SK-N-SH (cell line): ENCODE measurements around the gene UBE2R2. TPM values are rescaled to one million over a fixed set of nuclear protein-coding genes. Genes with fewer than 3 reads are reported as not detected.

Experiments
- CTCF ChIA-PET: fragments of 300-600, 350-600 bp; formaldehyde crosslinking; extraction: SDS; loops from one replicate; lab custom pipeline; 2021; lab: Yijun Ruan, JAX
- POLR2A ChIA-PET: fragments of 350-600 bp; sonication (Branson Sonifier 250); formaldehyde crosslinking; extraction: SDS; loops from one replicate; lab custom pipeline; 2020; ENCODE audit warnings: antibody characterized with exemption, inconsistent platforms; lab: Yijun Ruan, JAX
- DNase-seq: peaks from one replicate; pipeline ENCODE4 v3.0.0; 2012
- H2AFZ ChIP-seq: fragments of 200-600 bp; sonication (generic); 2 replicates; pipeline ENCODE4 v1.8.1; 2016; ENCODE audit warnings: antibody characterized with exemption, mild to moderate bottlenecking, low read depth
- H3F3A ChIP-seq: fragments of 200-600 bp; sonication (generic); replicated peaks from 2 replicates; pipeline ENCODE3; 2016; ENCODE audit warnings: antibody characterized with exemption, mild to moderate bottlenecking; ENCODE audit not compliant: insufficient read depth
- H3K27ac ChIP-seq, 2 experiments: fragments of 200-500 bp in 1 of 2; fragments of 200-600 bp in 1 of 2; sonication (Bioruptor generic) in 1 of 2; sonication (generic), shearing (Covaris generic) in 1 of 2; 2 replicates each; pipeline versions ENCODE4 v1.5.1 to v1.6.1; 2014 to 2016; ENCODE audit warnings: low read depth in 2 of 2, inconsistent platforms in 1 of 2, low read length in 1 of 2, mild to moderate bottlenecking in 1 of 2, mixed read lengths in 1 of 2
- H3K27me3 ChIP-seq: fragments of 200-600 bp; sonication (generic), shearing (Covaris generic); 2 replicates; pipeline ENCODE4 v1.6.1; 2016; ENCODE audit warnings: mixed run types; ENCODE audit not compliant: insufficient read depth
- H3K36me3 ChIP-seq, 2 experiments: fragments of 200-500 bp in 1 of 2; fragments of 200-600 bp in 1 of 2; sonication (Bioruptor generic) in 1 of 2; sonication (generic) in 1 of 2; replicated peaks in 1 of 2; 2 replicates each; pipeline versions ENCODE3 to v1.5.1; 2014 to 2016; ENCODE audit warnings: low read length in 1 of 2, mild to moderate bottlenecking in 1 of 2; ENCODE audit not compliant: insufficient read depth in 2 of 2, control insufficient read depth in 1 of 2
- H3K4me1 ChIP-seq, 2 experiments: fragments of 200-500 bp in 1 of 2; fragments of 200-600 bp in 1 of 2; sonication (Bioruptor generic) in 1 of 2; sonication (generic), shearing (Covaris generic) in 1 of 2; 2 replicates each; pipeline versions ENCODE4 v1.5.1 to v1.6.1; 2014 to 2016; ENCODE audit warnings: low read depth in 1 of 2, low read length in 1 of 2, mixed run types in 1 of 2; ENCODE audit not compliant: insufficient read depth in 2 of 2, control insufficient read depth in 1 of 2
- H3K4me2 ChIP-seq: fragments of 200-600 bp; sonication (generic), shearing (Covaris generic); 2 replicates; pipeline ENCODE4 v1.6.1; 2017; ENCODE audit warnings: mixed run types
- H3K4me3 ChIP-seq, 2 experiments: fragments of 200-500 bp in 1 of 2; fragments of 200-600 bp in 1 of 2; sonication (Bioruptor generic) in 1 of 2; sonication (generic), shearing (Covaris generic) in 1 of 2; 2 replicates each; pipeline versions ENCODE4 v1.5.1 to v1.8.1; 2014 to 2016; ENCODE audit warnings: low read depth in 2 of 2, inconsistent platforms in 1 of 2, low read length in 1 of 2, mild to moderate bottlenecking in 1 of 2, mixed read lengths in 1 of 2, moderate library complexity in 1 of 2
- H3K79me2 ChIP-seq: fragments of 200-600 bp; sonication (generic); 2 replicates; pipeline ENCODE4 v1.8.1; 2017; ENCODE audit warnings: mild to moderate bottlenecking; ENCODE audit not compliant: insufficient read depth
- H3K9ac ChIP-seq: fragments of 200-600 bp; sonication (generic); 2 replicates; pipeline ENCODE4 v1.6.1; 2017; ENCODE audit warnings: mixed run types
- H3K9me2 ChIP-seq: fragments of 200-600 bp; sonication (generic); 2 replicates; pipeline ENCODE4 v1.6.1; 2017; ENCODE audit warnings: mixed run types
- H3K9me3 ChIP-seq: fragments of 200-600 bp; sonication (generic); 2 replicates; pipeline ENCODE4 v1.6.1; 2017; ENCODE audit warnings: mixed run types, mild to moderate bottlenecking, moderate library complexity
- H4K20me1 ChIP-seq: fragments of 200-600 bp; sonication (generic); 2 replicates; pipeline ENCODE4 v1.6.1; 2017; ENCODE audit warnings: mild to moderate bottlenecking, mixed run types; ENCODE audit not compliant: insufficient read depth
- EZH2phosphoT487 ChIP-seq: fragments of 200-600 bp; sonication (generic); IDR thresholded peaks from 2 replicates; pipeline ENCODE4 v1.6.1; 2017; ENCODE audit warnings: low read depth, mixed run types, mild to moderate bottlenecking, antibody characterized with exemption, moderate library complexity, borderline replicate concordance
- FOSL2 ChIP-seq: IDR thresholded peaks from 2 replicates; pipeline ENCODE4 v1.4.0; 2012; ENCODE audit warnings: low read depth, mild to moderate bottlenecking, moderate library complexity, borderline replicate concordance
- FOXM1 ChIP-seq: IDR thresholded peaks from 2 replicates; pipeline ENCODE4 v1.4.0; 2012; ENCODE audit warnings: low read depth, mild to moderate bottlenecking
- GABPA ChIP-seq: IDR thresholded peaks from 2 replicates; pipeline ENCODE4 v1.4.0; 2012; ENCODE audit warnings: low read depth, mild to moderate bottlenecking
- IRF3 ChIP-seq: fragments of 150-350 bp; IDR thresholded peaks from 2 replicates; pipeline ENCODE4 v1.6.1; 2016; ENCODE audit warnings: mild to moderate bottlenecking, low read depth, low read length
- MAX ChIP-seq: IDR thresholded peaks from 2 replicates; pipeline ENCODE4 v1.4.0; 2012; ENCODE audit warnings: low read depth
- NFIC ChIP-seq: IDR thresholded peaks from 2 replicates; pipeline ENCODE4 v1.4.0; 2012; ENCODE audit warnings: borderline replicate concordance
- POLR2AphosphoS5 ChIP-seq: IDR thresholded peaks from 2 replicates; pipeline ENCODE4 v1.6.1; 2012; ENCODE audit warnings: low read depth, low read length
- RAD21 ChIP-seq: IDR thresholded peaks from 2 replicates; pipeline ENCODE4 v1.6.1; 2012; ENCODE audit warnings: mild to moderate bottlenecking, low read length
- RXRA ChIP-seq: IDR thresholded peaks from 2 replicates; pipeline ENCODE4 v1.4.0; 2012; ENCODE audit warnings: low read depth, mild to moderate bottlenecking, borderline replicate concordance
- SMC3 ChIP-seq: IDR thresholded peaks from 2 replicates; pipeline ENCODE4 v1.6.1; 2012; ENCODE audit warnings: low read depth, low read length, improper control_type of control experiment
- ZBTB33 ChIP-seq: IDR thresholded peaks from 2 replicates; pipeline ENCODE4 v1.4.0; 2012; ENCODE audit warnings: low read depth, borderline replicate concordance
- WGBS: methylation state at CpG from one replicate; pipeline ENCODE4 v1.1.6; 2017; ENCODE audit warnings: low lambda C conversion rate; 5-methylcytosine and 5-hydroxymethylcytosine counted together
- polyA plus RNA-seq, 3 experiments: library from polyadenylated mRNA; depleted of rRNA; stranded (reverse); fragments of >200 nt; gene quantifications; 2 replicates each; pipeline ENCODE4 v1.2.3, GENCODE V29; 2012
- TF ChIP-seq, protein P1 (sequence below): IDR thresholded peaks from 2 replicates; pipeline ENCODE4; 2012
- TF ChIP-seq, protein P2 (sequence below): IDR thresholded peaks from 2 replicates; pipeline ENCODE4 v1.6.1; 2012; ENCODE audit warnings: mild to moderate bottlenecking, low read depth, low read length, moderate library complexity
- TF ChIP-seq, protein P3 (sequence below): fragments of 150-350 bp; IDR thresholded peaks from 2 replicates; pipeline ENCODE4 v1.6.1; 2017; ENCODE audit warnings: antibody characterized with exemption, low read length, low read depth, borderline replicate concordance

The UBE2R2 gene
- polyA plus RNA-seq, 1 of the 3 experiments (the other 2 are of a cell fraction): 19.7 TPM

- Histone ChIP-seq H3K4me3 (no peak overlapping the region), H4K20me1 (no peaks in the 10 kb centered on the region), H3K27me3 (no peaks in the 10 kb centered on the region), H3K36me3 (peaks cover 0 to 3% of the 10 kb centered on the region in 2 experiments), H3K4me1 (no peaks in the 10 kb centered on the region; a peak in 2 of 4 replicates), H3K27ac (no peak overlapping the region), H3K79me2 (no peaks in the 10 kb centered on the region), H3K9me2 (no peaks in the 10 kb centered on the region)
- WGBS: 56% methylated on average over 1 of the region's 2 CpGs
- no peak for DNase-seq
- CTCF ChIA-PET: interaction anchor here (0.9 to 1.2 kb wide), 4 partner anchors 16 to 73 kb away, joined by 3 to 9 read pairs (median 5); no protein-coding TSS in a partner anchor
- TF ChIP-seq IRF3: no peak
- no peak for TF ChIP-seq EZH2phosphoT487
- TF ChIP-seq FOXM1: no peak
- no peak for TF ChIP-seq RAD21
- TF ChIP-seq, protein P1, sequence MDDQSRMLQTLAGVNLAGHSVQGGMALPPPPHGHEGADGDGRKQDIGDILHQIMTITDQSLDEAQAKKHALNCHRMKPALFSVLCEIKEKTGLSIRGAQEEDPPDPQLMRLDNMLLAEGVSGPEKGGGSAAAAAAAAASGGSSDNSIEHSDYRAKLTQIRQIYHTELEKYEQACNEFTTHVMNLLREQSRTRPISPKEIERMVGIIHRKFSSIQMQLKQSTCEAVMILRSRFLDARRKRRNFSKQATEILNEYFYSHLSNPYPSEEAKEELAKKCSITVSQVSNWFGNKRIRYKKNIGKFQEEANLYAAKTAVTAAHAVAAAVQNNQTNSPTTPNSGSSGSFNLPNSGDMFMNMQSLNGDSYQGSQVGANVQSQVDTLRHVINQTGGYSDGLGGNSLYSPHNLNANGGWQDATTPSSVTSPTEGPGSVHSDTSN: no peak
- TF ChIP-seq, protein P2, sequence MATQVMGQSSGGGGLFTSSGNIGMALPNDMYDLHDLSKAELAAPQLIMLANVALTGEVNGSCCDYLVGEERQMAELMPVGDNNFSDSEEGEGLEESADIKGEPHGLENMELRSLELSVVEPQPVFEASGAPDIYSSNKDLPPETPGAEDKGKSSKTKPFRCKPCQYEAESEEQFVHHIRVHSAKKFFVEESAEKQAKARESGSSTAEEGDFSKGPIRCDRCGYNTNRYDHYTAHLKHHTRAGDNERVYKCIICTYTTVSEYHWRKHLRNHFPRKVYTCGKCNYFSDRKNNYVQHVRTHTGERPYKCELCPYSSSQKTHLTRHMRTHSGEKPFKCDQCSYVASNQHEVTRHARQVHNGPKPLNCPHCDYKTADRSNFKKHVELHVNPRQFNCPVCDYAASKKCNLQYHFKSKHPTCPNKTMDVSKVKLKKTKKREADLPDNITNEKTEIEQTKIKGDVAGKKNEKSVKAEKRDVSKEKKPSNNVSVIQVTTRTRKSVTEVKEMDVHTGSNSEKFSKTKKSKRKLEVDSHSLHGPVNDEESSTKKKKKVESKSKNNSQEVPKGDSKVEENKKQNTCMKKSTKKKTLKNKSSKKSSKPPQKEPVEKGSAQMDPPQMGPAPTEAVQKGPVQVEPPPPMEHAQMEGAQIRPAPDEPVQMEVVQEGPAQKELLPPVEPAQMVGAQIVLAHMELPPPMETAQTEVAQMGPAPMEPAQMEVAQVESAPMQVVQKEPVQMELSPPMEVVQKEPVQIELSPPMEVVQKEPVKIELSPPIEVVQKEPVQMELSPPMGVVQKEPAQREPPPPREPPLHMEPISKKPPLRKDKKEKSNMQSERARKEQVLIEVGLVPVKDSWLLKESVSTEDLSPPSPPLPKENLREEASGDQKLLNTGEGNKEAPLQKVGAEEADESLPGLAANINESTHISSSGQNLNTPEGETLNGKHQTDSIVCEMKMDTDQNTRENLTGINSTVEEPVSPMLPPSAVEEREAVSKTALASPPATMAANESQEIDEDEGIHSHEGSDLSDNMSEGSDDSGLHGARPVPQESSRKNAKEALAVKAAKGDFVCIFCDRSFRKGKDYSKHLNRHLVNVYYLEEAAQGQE: no peak
- TF ChIP-seq POLR2AphosphoS5: no peak
- no peak for TF ChIP-seq MAX
- TF ChIP-seq FOSL2: no peak
- TF ChIP-seq ZBTB33: no peak
- TF ChIP-seq RXRA: no peak
- no peak for TF ChIP-seq SMC3
- TF ChIP-seq NFIC: no peak
- TF ChIP-seq, protein P3, sequence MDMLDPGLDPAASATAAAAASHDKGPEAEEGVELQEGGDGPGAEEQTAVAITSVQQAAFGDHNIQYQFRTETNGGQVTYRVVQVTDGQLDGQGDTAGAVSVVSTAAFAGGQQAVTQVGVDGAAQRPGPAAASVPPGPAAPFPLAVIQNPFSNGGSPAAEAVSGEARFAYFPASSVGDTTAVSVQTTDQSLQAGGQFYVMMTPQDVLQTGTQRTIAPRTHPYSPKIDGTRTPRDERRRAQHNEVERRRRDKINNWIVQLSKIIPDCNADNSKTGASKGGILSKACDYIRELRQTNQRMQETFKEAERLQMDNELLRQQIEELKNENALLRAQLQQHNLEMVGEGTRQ: no peak
- no peak for TF ChIP-seq GABPA
- TF ChIP-seq, all 33 proteins: peak for 0
- Histone ChIP-seq H3K9ac (no peak overlapping the region), H2AFZ (no peak overlapping the region), H3F3A (no peaks in the 10 kb centered on the region), H3K9me3 (no peaks in the 10 kb centered on the region), H3K4me2 (no peak overlapping the region)
- POLR2A ChIA-PET: no interaction called here
Observed at GRCh38 chr9:33794560-33794959, 22.4 kb upstream of the UBE2R2 start.
